NCI-H187 treated with DMSO at 0.1 percent for 48 hours (cell line): Measurements from ENCODE around the gene CITED4.

Experiments
- DNase-seq: peaks from one replicate; lab custom pipeline; 2025; lab: John Stamatoyannopoulos, UW

CITED4 gene

DNA sequence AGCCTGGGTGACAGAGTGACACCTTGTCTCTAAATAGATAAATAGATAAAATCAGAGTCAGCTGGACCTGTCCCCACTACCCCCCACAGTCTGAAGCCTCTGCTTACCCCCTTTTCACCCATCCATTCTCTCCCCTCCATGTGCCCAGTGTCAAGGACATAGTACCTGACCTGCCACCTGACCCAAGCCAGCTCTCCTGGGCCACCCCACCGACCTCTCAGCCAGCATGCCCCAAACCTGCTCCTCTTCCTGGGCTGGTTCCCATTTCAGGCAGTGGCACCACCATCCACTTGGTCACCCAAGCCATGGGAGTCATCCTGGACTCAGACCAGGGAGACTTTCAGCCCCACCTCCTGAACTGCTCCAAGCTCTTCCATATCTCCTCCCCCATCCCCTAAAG, 28.2 kb downstream of the CITED4 start:
- DNase-seq, result no peak

GRCh38 chr1:40831001-40831732, 31.0 kb downstream of the CITED4 start:
- no peak for DNase-seq

GRCh38 chr1:40830419-40830943, 31.7 kb downstream of the CITED4 start:
- DNase-seq, result no peak

GRCh38 chr1:40829631-40830245, 32.4 kb downstream of the CITED4 start:
- no peak for DNase-seq

GRCh38 chr1:40825996-40826395, 36.2 kb downstream of the CITED4 start:
- no peak for DNase-seq

GRCh38 chr1:40825435-40825788, 36.8 kb downstream of the CITED4 start:
- no peak for DNase-seq

DNA sequence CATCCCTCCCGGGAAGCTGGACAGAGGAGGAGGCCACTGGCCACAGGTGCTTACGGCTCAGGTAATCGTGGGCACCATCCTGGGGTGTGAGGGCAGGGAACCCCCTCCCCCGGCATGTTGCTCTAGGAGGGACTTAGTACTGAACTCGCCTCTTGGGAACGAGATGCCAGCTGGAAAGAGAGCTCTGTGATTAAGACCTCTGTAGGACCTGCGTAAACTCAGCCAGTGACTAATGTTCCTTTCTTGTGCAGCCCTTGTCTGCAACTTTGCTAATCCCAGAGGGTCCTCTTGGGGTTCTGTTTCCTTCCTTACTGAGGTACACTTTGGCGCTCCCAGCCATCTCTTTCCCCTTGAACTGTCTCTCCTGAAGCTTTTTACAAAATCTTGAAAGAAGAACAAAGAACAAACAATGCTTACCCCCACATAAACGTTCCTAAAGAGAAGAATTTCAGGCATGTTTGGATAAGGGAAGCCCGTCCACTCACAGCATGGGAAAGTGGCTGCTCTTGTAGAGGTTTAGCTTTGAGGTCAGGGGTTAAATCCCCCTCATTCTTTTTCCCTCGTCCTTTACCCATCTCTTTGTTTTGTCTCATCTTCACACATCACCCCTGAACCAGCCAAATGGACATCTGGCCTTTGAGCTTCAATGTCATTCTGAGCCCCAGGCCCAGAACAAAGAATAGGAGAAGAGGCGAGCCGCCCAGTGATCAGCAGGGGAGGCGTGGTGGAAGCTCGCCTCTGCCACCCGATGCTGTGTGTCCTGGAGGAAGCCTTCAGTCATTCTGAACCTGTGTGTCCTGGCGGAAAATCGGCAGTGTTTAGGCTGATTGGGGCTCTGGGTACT, 37.4 kb downstream of the CITED4 start:
- no peak for DNase-seq

- DNase-seq, result no peak
Observed at GRCh38 chr1:40823983-40824382, 38.2 kb downstream of the CITED4 start.

GRCh38 chr1:40823345-40823744, 38.8 kb downstream of the CITED4 start:
- DNase-seq, result no peak

- DNase-seq, result no peak
Observed at GRCh38 chr1:40822890-40823289, 39.3 kb downstream of the CITED4 start.

- no peak for DNase-seq
Observed at GRCh38 chr1:40820911-40821693, 41.1 kb downstream of the CITED4 start.

DNA sequence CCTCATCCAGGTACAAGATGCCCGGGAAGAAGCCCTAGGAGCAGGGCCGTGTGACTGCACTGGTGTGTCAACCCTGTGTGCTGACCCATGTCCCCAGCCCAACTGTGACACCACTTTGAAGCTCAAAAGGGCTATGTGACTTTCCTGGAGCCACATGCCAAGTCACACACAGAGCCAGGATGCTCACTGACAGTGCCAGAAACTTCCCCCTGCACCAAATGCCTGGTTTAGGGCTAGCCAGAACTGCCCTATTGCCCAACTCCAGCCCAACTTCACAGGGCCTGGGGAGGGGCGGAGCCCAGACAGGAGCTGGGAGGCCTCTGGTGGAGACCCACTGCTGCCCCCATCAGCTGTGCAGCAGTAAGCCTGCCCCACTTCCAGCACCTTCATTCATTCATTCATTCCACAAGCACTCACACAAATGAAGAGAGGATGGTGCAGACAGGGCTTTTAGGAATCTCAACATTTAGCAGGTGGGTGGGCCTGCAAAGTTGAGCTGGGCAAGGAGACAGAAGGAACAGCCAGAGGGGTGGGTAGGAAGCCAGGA, 41.8 kb downstream of the CITED4 start:
- DNase-seq, result no peak

DNA sequence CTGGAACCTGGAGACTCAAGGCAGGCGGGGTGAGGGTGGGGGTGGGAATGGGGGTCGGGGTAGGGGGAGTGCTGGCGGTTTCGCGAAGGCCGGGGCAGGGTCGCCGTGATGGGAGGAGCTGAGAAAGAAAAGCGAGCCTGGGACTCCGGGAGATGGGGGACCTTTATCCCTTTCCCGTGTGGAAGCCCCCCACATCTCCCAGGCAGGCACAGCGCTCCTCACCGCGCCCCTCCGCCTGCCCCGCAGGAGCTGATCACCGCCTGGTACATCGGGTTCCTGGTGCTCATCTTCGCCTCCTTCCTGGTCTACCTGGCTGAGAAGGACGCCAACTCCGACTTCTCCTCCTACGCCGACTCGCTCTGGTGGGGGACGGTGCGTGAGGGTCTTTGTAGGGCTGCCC, 43.1 kb downstream of the CITED4 start:
- DNase-seq, result no peak

GRCh38 chr1:40818264-40818961, 43.8 kb downstream of the CITED4 start:
- DNase-seq, result no peak

GRCh38 chr1:40817791-40818263, 44.3 kb downstream of the CITED4 start:
- DNase-seq, result no peak

DNA sequence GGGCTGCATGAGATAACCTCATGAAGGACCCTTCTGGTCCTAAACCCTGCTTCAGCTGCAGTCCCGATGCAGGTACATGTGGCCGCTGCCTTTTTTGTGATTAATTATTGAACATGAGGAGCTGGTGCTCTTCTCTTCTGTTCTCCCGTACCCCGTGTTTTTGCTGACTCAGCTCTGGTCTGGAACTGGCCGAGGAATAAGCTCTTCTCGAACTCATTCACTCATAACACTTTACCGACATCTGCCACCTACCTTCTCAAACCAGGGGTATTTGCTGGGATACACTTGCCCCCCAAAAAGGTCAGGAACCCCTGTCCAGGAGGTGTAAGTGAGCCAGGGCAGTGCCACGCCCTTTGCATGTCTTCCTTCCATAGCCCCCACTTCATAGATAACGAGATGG, 46.7 kb downstream of the CITED4 start:
- DNase-seq, result no peak
